ENCODE measurements around the gene PSMC1. TPM values are rescaled to one million over a fixed set of nuclear protein-coding genes. Genes with fewer than 3 reads are reported as not detected.
A peak's percentile ranks its signal among the peaks of the same experiment; 100 is the strongest.

PSMC1 gene
- total RNA-seq, 6 experiments from 2014 or later: 40.1 to 79.0 (median 54.4) TPM

- intact Hi-C loops (cut with DNase I): no loop called here
- DNase-seq (peak in 1 of 3 donors; percentile 25), ATAC-seq (no peak)
- 96% methylated on average over 7 of the region's 7 CpGs for WGBS (ENCODE audit: insufficient coverage, low coverage, low lambda C conversion rate, missing lambda C conversion rate)
- Histone ChIP-seq H3K27me3 (no peaks in the 10 kb centered on the region), H3K9me3 (no peaks in the 10 kb centered on the region), H3K27ac (no peak overlapping the region), H3K4me1 (peaks cover 0 to 11% (median 0%) of the 10 kb centered on the region in 4 donors), H3K4me3 (no peak overlapping the region), H3K36me3 (peaks cover 0 to 56% (median 26%) of the 10 kb centered on the region in 4 donors)
- TF ChIP-seq POLR2A (IDR thresholded peaks at IDR 0.05) (no peak), CTCF (IDR thresholded peaks at IDR 0.05) (no peak)
These were observed 35.3 kb downstream of the PSMC1 start for GRCh38 chr14:90291699-90292098.

GRCh38 chr14:90293766-90294730, 37.7 kb downstream of the PSMC1 start:
- H3K9me3 ChIP-seq: no peaks in the 10 kb centered on the region
- TF ChIP-seq CTCF (IDR thresholded peaks at IDR 0.05) (no peak), POLR2A (IDR thresholded peaks at IDR 0.05) (no peak)
- 65% methylated on average over 10 of the region's 11 CpGs for WGBS (ENCODE audit: insufficient coverage, low coverage, low lambda C conversion rate, missing lambda C conversion rate)
- intact Hi-C loops (cut with DNase I): no loop called here
- no peaks in the 10 kb centered on the region for H3K27me3 ChIP-seq
- peaks cover 0 to 44% (median 19%) of the 10 kb centered on the region in 4 donors for H3K36me3 ChIP-seq
- DNase-seq (peak in 1 of 3 donors; percentile 26), ATAC-seq (no peak)
- H3K27ac ChIP-seq: no peak overlapping the region
- H3K4me1 ChIP-seq: peaks cover 0 to 2% (median 0%) of the 10 kb centered on the region in 4 donors
- no peak overlapping the region for H3K4me3 ChIP-seq

- Histone ChIP-seq H3K9me3 (no peaks in the 10 kb centered on the region), H3K4me3 (no peak overlapping the region), H3K27me3 (no peaks in the 10 kb centered on the region), H3K4me1 (no peaks in the 10 kb centered on the region), H3K36me3 (peaks cover 0 to 38% (median 17%) of the 10 kb centered on the region in 4 donors), H3K27ac (no peak overlapping the region)
- WGBS (ENCODE audit: insufficient coverage, low coverage, low lambda C conversion rate, missing lambda C conversion rate): 16% methylated on average over 2 of the region's 2 CpGs
- intact Hi-C loops (cut with DNase I): no loop called here
- TF ChIP-seq POLR2A (IDR thresholded peaks at IDR 0.05) (no peak), CTCF (IDR thresholded peaks at IDR 0.05) (no peak)
- ATAC-seq (peak; percentile 40 to 67 (median 58)), DNase-seq (peak in 1 of 3 donors; percentile 12)
These were observed 38.5 kb downstream of the PSMC1 start for GRCh38 chr14:90294872-90295271.

GRCh38 chr14:90295870-90296516, 39.6 kb downstream of the PSMC1 start:
- ATAC-seq: peak; percentile 26 to 47 (median 38)
- DNase-seq: peak in 1 of 3 donors; percentile 40
- H3K36me3 ChIP-seq: peaks cover 0 to 34% (median 13%) of the 10 kb centered on the region in 4 donors
- intact Hi-C loops (cut with DNase I): no loop called here
- WGBS (ENCODE audit: insufficient coverage, low coverage, low lambda C conversion rate, missing lambda C conversion rate): 77% methylated on average over 5 of the region's 5 CpGs
- no peaks in the 10 kb centered on the region for H3K4me1 ChIP-seq
- H3K9me3 ChIP-seq: no peaks in the 10 kb centered on the region
- H3K27me3 ChIP-seq: no peaks in the 10 kb centered on the region
- H3K4me3 ChIP-seq: no peak overlapping the region
- TF ChIP-seq POLR2A (IDR thresholded peaks at IDR 0.05) (no peak), CTCF (IDR thresholded peaks at IDR 0.05) (no peak)
- H3K27ac ChIP-seq: no peak overlapping the region

Measured in right lobe of liver (tissue), 6 donors.